Smooth muscle cell (in vitro differentiated cells): ENCODE data around the gene TMEM140. TPM values are rescaled to one million over a fixed set of nuclear protein-coding genes. Genes with fewer than 3 reads are reported as not detected.

Experiments used
- DNase-seq: peaks from one replicate; lab custom pipeline; 2025; ENCODE audit not compliant: unreplicated experiment; lab: John Stamatoyannopoulos, UW
- H2AFZ ChIP-seq: fragments of 200-600 bp; sonication (generic); 2 replicates; pipeline ENCODE4 v1.6.0; 2016; ENCODE audit warnings: antibody characterized with exemption, low read depth, mild to moderate bottlenecking
- H3F3A ChIP-seq: fragments of 200-600 bp; sonication (generic); 2 replicates; pipeline ENCODE4 v1.6.0; 2017; ENCODE audit warnings: antibody characterized with exemption, low read depth
- H3K27ac ChIP-seq: fragments of 200-600 bp; sonication (generic); 2 replicates; pipeline ENCODE4 v1.5.1; 2016; ENCODE audit warnings: low read depth, mild to moderate bottlenecking
- H3K27me3 ChIP-seq: fragments of 200-600 bp; sonication (generic); 2 replicates; pipeline ENCODE4 v1.6.1; 2016; ENCODE audit warnings: low read depth, mild to moderate bottlenecking
- H3K36me3 ChIP-seq: fragments of 200-600 bp; sonication (generic); 2 replicates; pipeline ENCODE4 v1.5.1; 2016; ENCODE audit warnings: low read depth
- H3K4me1 ChIP-seq: fragments of 200-600 bp; sonication (generic); 2 replicates; pipeline ENCODE4 v1.5.1; 2016; ENCODE audit warnings: low read depth
- H3K4me2 ChIP-seq: fragments of 200-600 bp; sonication (generic); 2 replicates; pipeline ENCODE4 v1.6.0; 2016; ENCODE audit warnings: mild to moderate bottlenecking
- H3K4me3 ChIP-seq: fragments of 200-600 bp; sonication (generic); 2 replicates; pipeline ENCODE4 v1.5.1; 2016; ENCODE audit warnings: mild to moderate bottlenecking
- H3K79me2 ChIP-seq: fragments of 200-600 bp; sonication (generic); 2 replicates; pipeline ENCODE4 v1.6.0; 2016; ENCODE audit warnings: low read depth, mild to moderate bottlenecking
- H3K9ac ChIP-seq: fragments of 200-600 bp; sonication (generic); 2 replicates; pipeline ENCODE4 v1.6.0; 2016; ENCODE audit warnings: low read depth
- H3K9me3 ChIP-seq: fragments of 200-600 bp; sonication (generic); replicated peaks from 2 replicates; pipeline ENCODE4 v1.5.1; 2016; ENCODE audit warnings: low read depth
- H4K20me1 ChIP-seq: fragments of 200-600 bp; sonication (generic); 2 replicates; pipeline ENCODE4 v1.6.0; 2016; ENCODE audit warnings: low read depth
- WGBS: methylation state at CpG from one replicate; pipeline ENCODE4 v1.1.7; 2016; ENCODE audit warnings: low lambda C conversion rate; 5-methylcytosine and 5-hydroxymethylcytosine counted together
- polyA plus RNA-seq: library from polyadenylated mRNA; unstranded; fragments of >200 nt; fragmentation: Nextera tagmentation; extraction: Ambion mirVana; gene quantifications from 2 replicates; pipeline ENCODE4 v1.2.1, GENCODE V29; 2016
- total RNA-seq: library from RNA; depleted of rRNA; stranded (reverse); fragments of >200 nt; gene quantifications from 2 replicates; pipeline ENCODE4 v1.2.3, GENCODE V29; 2014
- TF ChIP-seq, protein P1 (sequence below): fragments of 200-600 bp; sonication (generic); IDR thresholded peaks from 2 replicates; pipeline ENCODE4 v1.5.1; 2017; ENCODE audit warnings: borderline replicate concordance, mild to moderate bottlenecking, antibody characterized with exemption; ENCODE audit not compliant: insufficient read depth, poor library complexity, severe bottlenecking

Gene TMEM140
- total and polyA plus RNA-seq, 2 experiments from 2014 or later = 5.6 TPM; not detected in 1

DNA sequence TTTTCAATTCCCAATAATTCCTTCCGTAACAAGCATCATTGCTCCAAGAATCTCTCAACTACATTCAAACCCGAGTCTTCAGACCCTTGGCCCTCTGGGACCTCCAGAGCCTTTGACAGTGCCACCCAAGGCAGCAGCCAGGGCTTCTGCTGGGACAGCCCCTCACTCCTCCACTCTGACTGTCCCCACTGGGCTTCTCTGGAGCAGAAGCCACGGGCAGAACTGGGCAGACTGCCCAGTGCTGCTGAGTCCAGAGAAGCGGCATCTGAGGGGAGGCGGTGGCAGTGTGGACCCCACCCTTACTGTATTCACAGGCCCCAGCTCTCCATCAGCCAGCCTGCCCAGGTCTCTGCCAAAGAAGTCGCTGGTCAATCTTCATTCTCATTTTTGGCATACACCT lies 13.8 kb downstream of the TMEM140 start:
- Histone ChIP-seq H3K9me3 (no peaks in the 10 kb centered on the region), H3K27ac (peak overlapping the region; percentile 61), H4K20me1 (no peaks in the 10 kb centered on the region), H3K9ac (no peak overlapping the region), H3K27me3 (no peaks in the 10 kb centered on the region), H3K4me2 (no peak overlapping the region), H3F3A (peaks cover 12% of the 10 kb centered on the region), H3K79me2 (no peaks in the 10 kb centered on the region), H3K4me1 (peaks cover 13% of the 10 kb centered on the region), H3K36me3 (no peaks in the 10 kb centered on the region), H3K4me3 (no peak overlapping the region), H2AFZ (no peak overlapping the region)
- WGBS = 94% methylated on average over 6 of the region's 6 CpGs
- TF ChIP-seq, protein P1, sequence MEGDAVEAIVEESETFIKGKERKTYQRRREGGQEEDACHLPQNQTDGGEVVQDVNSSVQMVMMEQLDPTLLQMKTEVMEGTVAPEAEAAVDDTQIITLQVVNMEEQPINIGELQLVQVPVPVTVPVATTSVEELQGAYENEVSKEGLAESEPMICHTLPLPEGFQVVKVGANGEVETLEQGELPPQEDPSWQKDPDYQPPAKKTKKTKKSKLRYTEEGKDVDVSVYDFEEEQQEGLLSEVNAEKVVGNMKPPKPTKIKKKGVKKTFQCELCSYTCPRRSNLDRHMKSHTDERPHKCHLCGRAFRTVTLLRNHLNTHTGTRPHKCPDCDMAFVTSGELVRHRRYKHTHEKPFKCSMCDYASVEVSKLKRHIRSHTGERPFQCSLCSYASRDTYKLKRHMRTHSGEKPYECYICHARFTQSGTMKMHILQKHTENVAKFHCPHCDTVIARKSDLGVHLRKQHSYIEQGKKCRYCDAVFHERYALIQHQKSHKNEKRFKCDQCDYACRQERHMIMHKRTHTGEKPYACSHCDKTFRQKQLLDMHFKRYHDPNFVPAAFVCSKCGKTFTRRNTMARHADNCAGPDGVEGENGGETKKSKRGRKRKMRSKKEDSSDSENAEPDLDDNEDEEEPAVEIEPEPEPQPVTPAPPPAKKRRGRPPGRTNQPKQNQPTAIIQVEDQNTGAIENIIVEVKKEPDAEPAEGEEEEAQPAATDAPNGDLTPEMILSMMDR = no peak
- DNase-seq = no peak

DNA sequence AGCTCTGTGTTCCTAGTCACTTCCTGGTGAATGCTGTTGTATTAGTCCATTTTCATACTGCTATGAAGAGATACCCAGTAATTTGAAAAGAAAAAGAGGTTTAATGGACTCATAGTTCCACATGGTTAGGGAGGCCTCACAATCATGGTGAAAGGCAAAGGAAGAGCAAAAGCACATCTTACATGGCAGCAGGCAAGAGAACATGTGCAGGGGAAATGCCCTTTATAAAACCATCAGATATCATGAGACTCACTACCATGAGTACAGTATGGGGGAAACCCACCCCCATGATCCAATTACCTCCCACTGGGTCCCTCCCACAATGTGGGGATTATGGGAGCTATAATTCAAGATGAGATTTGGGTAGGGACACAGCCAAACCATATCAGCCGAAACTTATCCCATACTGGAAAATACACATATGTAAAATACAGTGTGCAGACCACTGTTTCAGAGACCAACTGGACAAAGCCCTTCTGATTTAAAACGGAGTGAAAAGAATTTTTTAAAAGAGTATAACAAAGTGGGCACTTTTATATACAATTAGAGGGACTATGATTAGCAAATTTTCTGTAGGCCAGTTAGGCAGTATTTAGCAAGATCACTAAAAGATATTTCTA lies 14.6 kb downstream of the TMEM140 start:
- no peak overlapping the region for H3K4me2 ChIP-seq
- H3K36me3 ChIP-seq = no peaks in the 10 kb centered on the region
- peaks cover 12% of the 10 kb centered on the region for H3F3A ChIP-seq
- WGBS = 88% methylated on average over 2 of the region's 2 CpGs
- TF ChIP-seq, protein P1 = no peak
- H3K9ac ChIP-seq = no peak overlapping the region
- H3K27me3 ChIP-seq = no peaks in the 10 kb centered on the region
- DNase-seq = no peak
- no peaks in the 10 kb centered on the region for H3K79me2 ChIP-seq
- no peak overlapping the region for H2AFZ ChIP-seq
- no peaks in the 10 kb centered on the region for H3K9me3 ChIP-seq
- no peak overlapping the region for H3K4me3 ChIP-seq
- H3K4me1 ChIP-seq = peaks cover 13% of the 10 kb centered on the region
- H3K27ac ChIP-seq = no peak overlapping the region
- H4K20me1 ChIP-seq = peaks cover 2% of the 10 kb centered on the region

DNA sequence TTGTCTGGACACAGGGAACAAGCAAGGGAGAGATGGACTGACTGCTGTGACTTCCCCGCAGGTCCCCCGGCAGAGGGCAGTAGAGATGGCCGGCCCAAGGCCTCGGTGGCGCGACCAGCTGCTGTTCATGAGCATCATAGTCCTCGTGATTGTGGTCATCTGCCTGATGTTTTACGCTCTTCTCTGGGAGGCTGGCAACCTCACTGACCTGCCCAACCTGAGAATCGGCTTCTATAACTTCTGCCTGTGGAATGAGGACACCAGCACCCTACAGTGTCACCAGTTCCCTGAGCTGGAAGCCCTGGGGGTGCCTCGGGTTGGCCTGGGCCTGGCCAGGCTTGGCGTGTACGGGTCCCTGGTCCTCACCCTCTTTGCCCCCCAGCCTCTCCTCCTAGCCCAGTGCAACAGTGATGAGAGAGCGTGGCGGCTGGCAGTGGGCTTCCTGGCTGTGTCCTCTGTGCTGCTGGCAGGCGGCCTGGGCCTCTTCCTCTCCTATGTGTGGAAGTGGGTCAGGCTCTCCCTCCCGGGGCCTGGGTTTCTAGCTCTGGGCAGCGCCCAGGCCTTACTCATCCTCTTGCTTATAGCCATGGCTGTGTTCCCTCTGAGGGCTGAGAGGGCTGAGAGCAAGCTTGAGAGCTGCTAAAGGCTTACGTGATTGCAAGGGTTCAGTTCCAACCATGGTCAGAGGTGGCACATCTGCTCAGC lies 16.6 kb downstream of the TMEM140 start:
- H4K20me1 ChIP-seq = peaks cover 6% of the 10 kb centered on the region
- no peak for DNase-seq
- no peak overlapping the region for H3K4me2 ChIP-seq
- H3F3A ChIP-seq = peaks cover 12% of the 10 kb centered on the region
- H3K4me1 ChIP-seq = peaks cover 17% of the 10 kb centered on the region
- H3K9ac ChIP-seq = no peak overlapping the region
- no peaks in the 10 kb centered on the region for H3K27me3 ChIP-seq
- H3K36me3 ChIP-seq = no peaks in the 10 kb centered on the region
- H3K27ac ChIP-seq = no peak overlapping the region
- no peaks in the 10 kb centered on the region for H3K9me3 ChIP-seq
- WGBS = 97% methylated on average over 18 of the region's 18 CpGs
- H3K4me3 ChIP-seq = no peak overlapping the region
- TF ChIP-seq, protein P1 = no peak
- no peak overlapping the region for H2AFZ ChIP-seq
- H3K79me2 ChIP-seq = peaks cover 13% of the 10 kb centered on the region
